HepG2 (cell line): Measurements from ENCODE around the gene UCK2. TPM values are rescaled to one million over a fixed set of nuclear protein-coding genes. Genes with fewer than 3 reads are reported as not detected.

ENCODE experiments used
- CHD4 ChIP-seq: fragments of 200-600 bp; sonication (generic); IDR thresholded peaks from 2 replicates; pipeline ENCODE4 v1.7.0; 2017; ENCODE audit warnings: mild to moderate bottlenecking, low read length, borderline replicate concordance
- CREB1 ChIP-seq, 2 experiments: fragments of 450-650 bp in 1 of 2; IDR thresholded peaks; 2 replicates each; pipeline ENCODE4 v1.6.1; 2016 to 2017; ENCODE audit warnings: control low read depth in 1 of 2, mild to moderate bottlenecking in 1 of 2, missing compliant biosample characterization in 1 of 2, missing genetic modification characterization in 1 of 2
- HINFP ChIP-seq: sonication (generic); formaldehyde crosslinking; IDR thresholded peaks from 2 replicates; pipeline ENCODE4 v1.4.0; 2020; ENCODE audit warnings: low read depth, mild to moderate bottlenecking, missing genetic modification reagents
- NONO ChIP-seq, 2 experiments: fragments of 450-650 bp in 1 of 2; sonication (generic) in 1 of 2; formaldehyde crosslinking in 1 of 2; IDR thresholded peaks in 1 of 2; conservative IDR thresholded peaks in 1 of 2; 2 replicates each; pipeline versions ENCODE4 v1.6.1 to v1.8.0; 2017 to 2022; ENCODE audit warnings: mild to moderate bottlenecking in 1 of 2, missing genetic modification reagents in 1 of 2, moderate library complexity in 1 of 2
- PAWR ChIP-seq: sonication (generic); formaldehyde crosslinking; IDR thresholded peaks from 2 replicates; pipeline ENCODE4 v1.4.0; 2020; ENCODE audit warnings: missing genetic modification reagents, mild to moderate bottlenecking, borderline replicate concordance
- PAX8 ChIP-seq: sonication (generic); formaldehyde crosslinking; IDR thresholded peaks from 2 replicates; pipeline ENCODE4 v1.8.0; 2022; ENCODE audit warnings: mild to moderate bottlenecking, missing genetic modification reagents, borderline replicate concordance
- U2AF1 ChIP-seq: fragments of 200-400 bp; formaldehyde crosslinking; optimal IDR thresholded peaks from 2 replicates; pipeline ENCODE3; 2017; ENCODE audit warnings: mild to moderate bottlenecking, low read depth, low read length
- YY1 ChIP-seq: IDR thresholded peaks from 2 replicates; pipeline ENCODE4 v1.6.1; 2011; ENCODE audit warnings: low read length, low read depth, moderate library complexity, mild to moderate bottlenecking; ENCODE audit not compliant: insufficient read depth, insufficient replicate concordance
- ZBED4 ChIP-seq: sonication (generic); formaldehyde crosslinking; IDR thresholded peaks from 2 replicates; pipeline ENCODE4 v1.4.0; 2020; ENCODE audit warnings: missing genetic modification reagents, borderline replicate concordance
- ZNF451 ChIP-seq: sonication (generic); formaldehyde crosslinking; IDR thresholded peaks from 2 replicates; pipeline ENCODE4 v1.5.0; 2020; ENCODE audit warnings: mild to moderate bottlenecking, missing genetic modification reagents
- ZNF704 ChIP-seq: sonication (generic); formaldehyde crosslinking; IDR thresholded peaks from 2 replicates; pipeline ENCODE4 v1.8.1; 2023; ENCODE audit warnings: mild to moderate bottlenecking, inconsistent platforms, moderate library complexity, missing genetic modification reagents, borderline replicate concordance
- ZNF740 ChIP-seq: sonication (generic); formaldehyde crosslinking; IDR thresholded peaks from 2 replicates; pipeline ENCODE4 v1.4.0; 2020; ENCODE audit warnings: missing genetic modification reagents
- ZNF781 ChIP-seq: sonication (generic); formaldehyde crosslinking; IDR thresholded peaks from 2 replicates; pipeline ENCODE4 v1.5.1; 2020; ENCODE audit warnings: borderline replicate concordance, mild to moderate bottlenecking, missing genetic modification reagents; ENCODE audit errors: not compliant biosample characterization
- polyA plus RNA-seq, 8 experiments: library from polyadenylated mRNA; depleted of rRNA in 3 of 8; stranded (reverse) in 7 of 8; unstranded in 1 of 8; fragments of >200 nt; fragmentation: Illumina TruSeq in 4 of 8; extraction: Trizol in 4 of 8; gene quantifications; 2 replicates each; pipeline versions ENCODE4 v1.2.1 to v1.2.3, GENCODE V29; 2011 to 2016; ENCODE audit warnings: low read depth in 4 of 8, missing spikeins in 1 of 8, mixed read lengths in 1 of 8; ENCODE audit not compliant: insufficient read depth in 1 of 8
- total RNA-seq, 5 experiments: library from RNA; depleted of rRNA; stranded (reverse); fragments of >200 nt; fragmentation: Illumina TruSeq; extraction: Trizol; gene quantifications; 2 replicates each; pipeline ENCODE4 v1.2.3, GENCODE V29; 2016; ENCODE audit warnings: low read depth in 1 of 5
- TF ChIP-seq, protein P1 (sequence below): sonication (generic); formaldehyde crosslinking; IDR thresholded peaks from 2 replicates; pipeline ENCODE4 v1.4.0; 2020; ENCODE audit warnings: missing genetic modification reagents, mild to moderate bottlenecking, borderline replicate concordance
- TF ChIP-seq, protein P2 (sequence below): sonication (generic); formaldehyde crosslinking; IDR thresholded peaks from 2 replicates; pipeline ENCODE4 v1.4.0; 2020; ENCODE audit warnings: mild to moderate bottlenecking, missing genetic modification reagents, borderline replicate concordance

The UCK2 gene
- total and polyA plus RNA-seq, 2 of the 13 experiments (the other 11 are each of a cell fraction or from before 2014, with no cell fraction given): 64.3 to 78.0 TPM

GRCh38 chr1:165828103-165828668 is 772 bp downstream of the UCK2 start (continued):
- TF ChIP-seq ZBED4 (CRISPR knock-in tag): no peak
- TF ChIP-seq YY1: peak; percentile 30
- TF ChIP-seq, protein P1, sequence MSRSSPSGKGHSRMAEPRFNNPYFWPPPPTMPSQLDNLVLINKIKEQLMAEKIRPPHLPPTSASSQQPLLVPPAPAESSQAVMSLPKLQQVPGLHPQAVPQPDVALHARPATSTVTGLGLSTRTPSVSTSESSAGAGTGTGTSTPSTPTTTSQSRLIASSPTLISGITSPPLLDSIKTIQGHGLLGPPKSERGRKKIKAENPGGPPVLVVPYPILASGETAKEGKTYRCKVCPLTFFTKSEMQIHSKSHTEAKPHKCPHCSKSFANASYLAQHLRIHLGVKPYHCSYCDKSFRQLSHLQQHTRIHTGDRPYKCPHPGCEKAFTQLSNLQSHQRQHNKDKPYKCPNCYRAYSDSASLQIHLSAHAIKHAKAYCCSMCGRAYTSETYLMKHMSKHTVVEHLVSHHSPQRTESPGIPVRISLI (CRISPR knock-in tag): no peak
- TF ChIP-seq CHD4: no peak
- TF ChIP-seq U2AF1: no peak
- no peak for TF ChIP-seq PAX8 (CRISPR knock-in tag)
- TF ChIP-seq, protein P2, sequence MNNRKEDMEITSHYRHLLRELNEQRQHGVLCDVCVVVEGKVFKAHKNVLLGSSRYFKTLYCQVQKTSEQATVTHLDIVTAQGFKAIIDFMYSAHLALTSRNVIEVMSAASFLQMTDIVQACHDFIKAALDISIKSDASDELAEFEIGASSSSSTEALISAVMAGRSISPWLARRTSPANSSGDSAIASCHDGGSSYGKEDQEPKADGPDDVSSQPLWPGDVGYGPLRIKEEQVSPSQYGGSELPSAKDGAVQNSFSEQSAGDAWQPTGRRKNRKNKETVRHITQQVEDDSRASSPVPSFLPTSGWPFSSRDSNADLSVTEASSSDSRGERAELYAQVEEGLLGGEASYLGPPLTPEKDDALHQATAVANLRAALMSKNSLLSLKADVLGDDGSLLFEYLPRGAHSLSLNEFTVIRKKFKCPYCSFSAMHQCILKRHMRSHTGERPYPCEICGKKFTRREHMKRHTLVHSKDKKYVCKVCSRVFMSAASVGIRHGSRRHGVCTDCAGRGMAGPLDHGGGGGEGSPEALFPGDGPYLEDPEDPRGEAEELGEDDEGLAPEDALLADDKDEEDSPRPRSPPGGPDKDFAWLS (CRISPR knock-in tag): no peak
- TF ChIP-seq CREB1 (IDR thresholded peaks at IDR 0.05): no peak
- TF ChIP-seq CREB1 (CRISPR knock-in tag; IDR thresholded peaks at IDR 0.05): no peak
- no peak for TF ChIP-seq ZNF740
- no peak for TF ChIP-seq NONO (IDR thresholded peaks at IDR 0.05)
- TF ChIP-seq NONO (CRISPR knock-in tag; conservative IDR thresholded peaks at IDR 0.05): no peak
- TF ChIP-seq ZNF451 (CRISPR knock-in tag): no peak
- TF ChIP-seq ZNF781 (CRISPR knock-in tag): no peak
- TF ChIP-seq ZNF704: no peak
- TF ChIP-seq PAWR (CRISPR knock-in tag): no peak
- TF ChIP-seq HINFP (CRISPR knock-in tag): no peak
